ENCODE results near the gene PTRHD1. TPM values are rescaled to one million over a fixed set of nuclear protein-coding genes. Genes with fewer than 3 reads are reported as not detected.
"Not testable (repeated sequence)": the region's sequence is repeated elsewhere in the genome, so short reads cannot be mapped to it uniquely, and the experiment has no call there.

The PTRHD1 gene
- 18.5 and 23.8 TPM in 2 replicates for total RNA-seq (2012; rRNA removed)

- no peaks in the 10 kb centered on the region for H3K9me3 ChIP-seq (replicated peaks; ENCODE audit: low read length)
- no peaks in the 10 kb centered on the region for H3K27me3 ChIP-seq (ENCODE audit: control insufficient read depth, insufficient read depth, low read length)
- peak within 1 kb of the TSS; percentile 91 for H3K4me3 ChIP-seq (ENCODE audit: low read length)
- peak within 1 kb of the TSS; percentile 98 for H3K9ac ChIP-seq (ENCODE audit: low read depth, low read length)
- peak within 1 kb of the TSS; percentile 86 for H3K4me2 ChIP-seq (ENCODE audit: low read length)
- H3K4me1 ChIP-seq (ENCODE audit: control insufficient read depth, insufficient read depth, low read length), result peaks cover 12% of the 10 kb centered on the region
- H3K36me3 ChIP-seq (ENCODE audit: insufficient read depth, low read length), result no peaks in the 10 kb centered on the region
Observed at GRCh38 chr2:24792874-24793760, at the start of gene PTRHD1, which contains the start of gene CENPO. TSS of gene PTRHD1 (minus strand) at chr2:24793391. CDS start at chr2:24793377, 14 bp downstream. TSS of gene CENPO (plus strand) at chr2:24793425. CDS start at chr2:24793920, 495 bp downstream.

- H3K36me3 ChIP-seq (ENCODE audit: insufficient read depth, low read length), result peaks cover 9% of the 10 kb centered on the region
- H3K9me3 ChIP-seq (replicated peaks; ENCODE audit: low read length), result no peaks in the 10 kb centered on the region
- no peaks in the 10 kb centered on the region for H3K27me3 ChIP-seq (ENCODE audit: control insufficient read depth, insufficient read depth, low read length)
- H3K4me3 ChIP-seq (ENCODE audit: low read length), result no peak overlapping the region
- H3K9ac ChIP-seq (ENCODE audit: low read depth, low read length), result no peak overlapping the region
- no peak overlapping the region for H3K4me2 ChIP-seq (ENCODE audit: low read length)
- H3K4me1 ChIP-seq (ENCODE audit: control insufficient read depth, insufficient read depth, low read length), result no peaks in the 10 kb centered on the region
Observed at GRCh38 chr2:24842081-24843050, 49.2 kb upstream of the PTRHD1 start.

- H3K9ac ChIP-seq (ENCODE audit: low read depth, low read length), result no peak overlapping the region
- H3K27me3 ChIP-seq (ENCODE audit: control insufficient read depth, insufficient read depth, low read length), result no peaks in the 10 kb centered on the region
- no peak overlapping the region for H3K4me2 ChIP-seq (ENCODE audit: low read length)
- H3K9me3 ChIP-seq (replicated peaks; ENCODE audit: low read length), result no peaks in the 10 kb centered on the region
- H3K36me3 ChIP-seq (ENCODE audit: insufficient read depth, low read length), result peaks cover 16% of the 10 kb centered on the region
- no peak overlapping the region for H3K4me3 ChIP-seq (ENCODE audit: low read length)
- H3K4me1 ChIP-seq (ENCODE audit: control insufficient read depth, insufficient read depth, low read length), result no peaks in the 10 kb centered on the region
Observed at GRCh38 chr2:24840962-24841945, 48.1 kb upstream of the PTRHD1 start.

GRCh38 chr2:24840164-24840869 is 47.1 kb upstream of the PTRHD1 start:
- Histone ChIP-seq H3K27me3 (ENCODE audit: control insufficient read depth, insufficient read depth, low read length) (no peaks in the 10 kb centered on the region), H3K9me3 (replicated peaks; ENCODE audit: low read length) (no peaks in the 10 kb centered on the region), H3K4me1 (ENCODE audit: control insufficient read depth, insufficient read depth, low read length) (no peaks in the 10 kb centered on the region), H3K9ac (ENCODE audit: low read depth, low read length) (no peak overlapping the region), H3K4me2 (ENCODE audit: low read length) (no peak overlapping the region), H3K36me3 (ENCODE audit: insufficient read depth, low read length) (peaks cover 16% of the 10 kb centered on the region), H3K4me3 (ENCODE audit: low read length) (no peak overlapping the region)

- Histone ChIP-seq H3K4me1 (ENCODE audit: control insufficient read depth, insufficient read depth, low read length) (no peaks in the 10 kb centered on the region), H3K4me2 (ENCODE audit: low read length) (no peak overlapping the region), H3K9me3 (replicated peaks; ENCODE audit: low read length) (no peaks in the 10 kb centered on the region), H3K27me3 (ENCODE audit: control insufficient read depth, insufficient read depth, low read length) (no peaks in the 10 kb centered on the region), H3K36me3 (ENCODE audit: insufficient read depth, low read length) (peaks cover 16% of the 10 kb centered on the region), H3K9ac (ENCODE audit: low read depth, low read length) (no peak overlapping the region), H3K4me3 (ENCODE audit: low read length) (no peak overlapping the region)
Observed at GRCh38 chr2:24839729-24840128, 46.5 kb upstream of the PTRHD1 start.

- Histone ChIP-seq H3K27me3 (ENCODE audit: control insufficient read depth, insufficient read depth, low read length) (no peaks in the 10 kb centered on the region), H3K4me3 (ENCODE audit: low read length) (no peak overlapping the region), H3K9ac (ENCODE audit: low read depth, low read length) (no peak overlapping the region), H3K4me2 (ENCODE audit: low read length) (no peak overlapping the region), H3K36me3 (ENCODE audit: insufficient read depth, low read length) (peaks cover 16% of the 10 kb centered on the region), H3K9me3 (replicated peaks; ENCODE audit: low read length) (no peaks in the 10 kb centered on the region), H3K4me1 (ENCODE audit: control insufficient read depth, insufficient read depth, low read length) (no peaks in the 10 kb centered on the region)
Observed at GRCh38 chr2:24838541-24838940, 45.4 kb upstream of the PTRHD1 start.

- Histone ChIP-seq H3K9ac (ENCODE audit: low read depth, low read length) (no peak overlapping the region), H3K27me3 (ENCODE audit: control insufficient read depth, insufficient read depth, low read length) (no peaks in the 10 kb centered on the region), H3K36me3 (ENCODE audit: insufficient read depth, low read length) (peaks cover 16% of the 10 kb centered on the region)
Observed at GRCh38 chr2:24837996-24838513, 44.9 kb upstream of the PTRHD1 start.

GRCh38 chr2:24836706-24837105 is 43.5 kb upstream of the PTRHD1 start:
- no peaks in the 10 kb centered on the region for H3K4me1 ChIP-seq (ENCODE audit: control insufficient read depth, insufficient read depth, low read length)
- H3K36me3 ChIP-seq (ENCODE audit: insufficient read depth, low read length), result peaks cover 16% of the 10 kb centered on the region
- H3K9me3 ChIP-seq (replicated peaks; ENCODE audit: low read length), result no peaks in the 10 kb centered on the region
- H3K27me3 ChIP-seq (ENCODE audit: control insufficient read depth, insufficient read depth, low read length), result no peaks in the 10 kb centered on the region
- H3K9ac ChIP-seq (ENCODE audit: low read depth, low read length), result no peak overlapping the region
- H3K4me2 ChIP-seq (ENCODE audit: low read length), result no peak overlapping the region
- no peak overlapping the region for H3K4me3 ChIP-seq (ENCODE audit: low read length)

More at GRCh38 chr2:24837996-24838513, 44.9 kb upstream of the PTRHD1 start:
- Histone ChIP-seq H3K4me1 (ENCODE audit: control insufficient read depth, insufficient read depth, low read length) (no peaks in the 10 kb centered on the region), H3K9me3 (replicated peaks; ENCODE audit: low read length) (no peaks in the 10 kb centered on the region), H3K4me3 (ENCODE audit: low read length) (no peak overlapping the region), H3K4me2 (ENCODE audit: low read length) (no peak overlapping the region)

GRCh38 chr2:24836206-24836605 is 43.0 kb upstream of the PTRHD1 start:
- no peaks in the 10 kb centered on the region for H3K27me3 ChIP-seq (ENCODE audit: control insufficient read depth, insufficient read depth, low read length)
- no peaks in the 10 kb centered on the region for H3K9me3 ChIP-seq (replicated peaks; ENCODE audit: low read length)
- H3K36me3 ChIP-seq (ENCODE audit: insufficient read depth, low read length), result peaks cover 16% of the 10 kb centered on the region
- no peak overlapping the region for H3K4me3 ChIP-seq (ENCODE audit: low read length)
- no peak overlapping the region for H3K4me2 ChIP-seq (ENCODE audit: low read length)
- H3K4me1 ChIP-seq (ENCODE audit: control insufficient read depth, insufficient read depth, low read length), result no peaks in the 10 kb centered on the region
- H3K9ac ChIP-seq (ENCODE audit: low read depth, low read length), result no peak overlapping the region

GRCh38 chr2:24835411-24835810 is 42.2 kb upstream of the PTRHD1 start:
- peaks cover 13% of the 10 kb centered on the region for H3K36me3 ChIP-seq (ENCODE audit: insufficient read depth, low read length)
- H3K27me3 ChIP-seq (ENCODE audit: control insufficient read depth, insufficient read depth, low read length); H3K4me1 ChIP-seq (ENCODE audit: control insufficient read depth, insufficient read depth, low read length); H3K9ac ChIP-seq (ENCODE audit: low read depth, low read length); H3K4me3 ChIP-seq (ENCODE audit: low read length); H3K9me3 ChIP-seq (replicated peaks; ENCODE audit: low read length); H3K4me2 ChIP-seq (ENCODE audit: low read length): not testable (repeated sequence)
